ENCODE data around the gene F10.

Gene F10

GRCh38 chr13:113112893-113113845, 9.4 kb upstream of the F10 start:
- DNase-seq (ENCODE audit: low spot score), result no peak
- no peak for TF ChIP-seq CTCF (IDR thresholded peaks at IDR 0.05; ENCODE audit: extremely low read depth, missing control alignments)

DNA sequence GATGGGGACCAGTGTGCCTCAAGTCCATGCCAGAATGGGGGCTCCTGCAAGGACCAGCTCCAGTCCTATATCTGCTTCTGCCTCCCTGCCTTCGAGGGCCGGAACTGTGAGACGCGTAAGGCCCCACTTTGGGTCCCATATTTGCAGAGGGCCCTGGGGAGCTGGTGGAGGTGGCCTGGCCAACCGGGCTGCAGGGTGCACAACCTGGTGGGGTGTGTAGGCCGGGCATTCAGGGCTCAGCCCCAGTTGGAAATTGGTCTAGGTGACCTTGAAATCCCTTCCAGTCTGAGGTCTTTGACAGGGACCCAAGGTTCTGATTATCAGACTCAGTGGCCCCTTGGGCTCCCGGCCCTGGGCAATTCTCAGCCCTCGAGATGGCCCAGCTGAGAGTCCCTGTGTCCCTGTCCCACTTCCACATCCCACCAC, 8.7 kb upstream of the F10 start:
- no peak for TF ChIP-seq CTCF (IDR thresholded peaks at IDR 0.05; ENCODE audit: extremely low read depth, missing control alignments)
- no peak for DNase-seq (ENCODE audit: low spot score)

GRCh38 chr13:113114511-113115362, 7.9 kb upstream of the F10 start:
- no peak for DNase-seq (ENCODE audit: low spot score)

DNA sequence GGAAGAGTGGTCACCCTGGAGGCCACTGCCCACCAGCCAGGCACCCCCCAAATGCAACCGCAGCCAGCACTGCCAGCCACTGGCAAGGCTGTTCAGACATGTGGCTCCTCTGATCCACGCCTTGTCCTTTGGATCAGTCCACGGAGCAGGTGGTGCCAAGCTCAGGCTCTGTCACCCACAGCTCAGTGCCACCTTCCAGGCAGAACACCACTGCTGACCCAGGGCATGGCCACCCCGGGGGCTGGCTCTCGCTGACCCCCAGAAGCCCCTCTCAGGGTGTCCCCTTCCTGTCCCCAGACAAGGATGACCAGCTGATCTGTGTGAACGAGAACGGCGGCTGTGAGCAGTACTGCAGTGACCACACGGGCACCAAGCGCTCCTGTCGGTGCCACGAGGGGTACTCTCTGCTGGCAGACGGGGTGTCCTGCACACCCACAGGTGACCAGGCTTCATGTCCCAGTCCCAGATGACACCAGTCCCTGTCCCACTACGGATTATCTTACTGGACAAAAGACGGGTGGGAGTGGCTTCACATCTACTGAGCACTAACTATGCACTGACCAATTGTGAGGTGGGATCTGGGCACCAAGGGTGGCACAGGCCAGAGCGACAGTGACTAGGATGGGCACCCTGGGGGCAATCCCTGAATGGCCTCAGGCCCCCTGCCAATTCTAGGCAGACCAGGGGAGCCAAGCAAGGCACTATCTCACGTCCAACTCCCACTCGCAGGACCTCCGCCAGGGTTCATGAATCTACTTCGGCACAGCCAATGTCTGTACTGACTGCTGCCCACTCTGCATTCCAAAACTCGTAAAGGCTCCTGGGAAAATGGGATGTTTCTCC, 7.0 kb upstream of the F10 start:
- DNase-seq (ENCODE audit: low spot score), result no peak
- no peak for TF ChIP-seq CTCF (IDR thresholded peaks at IDR 0.05; ENCODE audit: extremely low read depth, missing control alignments)

More at GRCh38 chr13:113114511-113115362, 7.9 kb upstream of the F10 start:
- no peak for TF ChIP-seq CTCF (IDR thresholded peaks at IDR 0.05; ENCODE audit: extremely low read depth, missing control alignments)

DNA sequence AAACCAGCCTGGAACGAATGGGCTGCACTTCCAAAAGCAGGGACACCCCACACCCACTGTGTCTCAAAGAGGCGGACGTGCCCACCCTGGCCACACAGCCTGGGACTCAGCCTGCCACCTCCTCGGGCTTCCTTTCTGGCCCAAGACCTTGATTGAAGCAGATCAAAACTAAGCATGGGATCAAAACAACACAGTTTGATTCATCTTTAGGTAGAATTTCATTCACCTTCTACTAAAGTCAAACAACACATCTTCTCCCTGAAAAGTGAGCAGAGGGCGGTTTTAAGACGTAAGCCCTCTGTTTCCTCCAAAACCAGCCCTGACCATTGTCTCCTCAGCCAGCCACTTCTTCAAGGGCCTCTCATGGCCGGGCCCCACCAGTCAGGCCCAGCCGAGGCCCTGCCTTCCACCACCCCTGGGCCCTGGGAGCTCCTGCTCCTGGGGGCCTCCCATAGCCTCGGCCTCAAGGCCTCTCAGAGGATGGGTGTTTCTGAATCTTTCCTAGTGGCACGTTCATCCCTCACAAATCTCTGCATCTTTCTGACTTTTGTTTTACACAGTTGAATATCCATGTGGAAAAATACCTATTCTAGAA, 6.3 kb upstream of the F10 start:
- no peak for DNase-seq (ENCODE audit: low spot score)
- no peak for TF ChIP-seq CTCF (IDR thresholded peaks at IDR 0.05; ENCODE audit: extremely low read depth, missing control alignments)

DNA sequence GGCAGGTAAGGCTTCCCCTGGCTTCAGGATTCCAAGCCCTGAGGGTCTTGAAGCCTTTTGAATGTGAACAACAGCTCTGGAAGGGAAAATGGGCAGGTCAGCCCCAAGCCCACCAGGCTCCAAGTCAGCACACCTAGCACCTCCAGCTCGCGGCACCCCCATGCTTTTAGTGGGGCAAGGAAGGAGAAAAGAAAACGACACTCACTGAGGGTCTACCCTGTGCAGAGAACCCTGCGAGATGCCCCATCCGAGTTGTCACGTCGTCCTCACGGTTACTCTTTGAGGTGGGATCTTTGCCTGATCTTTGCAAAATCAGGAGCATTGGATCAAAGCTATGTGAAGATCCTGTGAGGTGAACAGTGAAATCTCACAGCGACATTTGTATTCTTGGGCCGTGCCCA, 5.7 kb upstream of the F10 start:
- DNase-seq (ENCODE audit: low spot score), result no peak
- no peak for TF ChIP-seq CTCF (IDR thresholded peaks at IDR 0.05; ENCODE audit: extremely low read depth, missing control alignments)

All from GM20000 (cell line).